ENCODE results near the gene RBM17.
"Not testable (repeated sequence)": the region's sequence is repeated elsewhere in the genome, so short reads cannot be mapped to it uniquely, and the experiment has no call there.

The RBM17 gene

DNA sequence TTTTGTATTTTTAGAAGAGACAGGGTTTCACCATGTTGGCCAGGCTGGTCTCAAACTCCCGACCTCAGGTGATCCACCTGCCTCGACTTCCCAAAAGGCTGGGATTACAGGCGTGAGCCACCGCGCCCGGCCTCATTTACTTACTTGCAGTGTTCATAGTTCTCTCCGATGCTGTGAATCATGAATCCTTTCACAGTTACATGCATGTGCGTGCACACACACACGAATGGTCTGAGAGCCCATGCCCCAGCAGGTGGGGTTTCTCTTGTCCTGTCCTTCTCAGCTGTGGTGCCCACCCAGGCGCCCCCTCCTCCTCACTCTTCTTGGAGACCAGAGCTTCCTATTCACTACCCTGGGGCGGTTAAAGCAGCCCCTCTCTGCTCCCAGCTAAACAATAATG is 50.6 kb downstream of the RBM17 start:
- no peak for FAIRE-seq

GRCh38 chr10:6140141-6140841 is 51.5 kb downstream of the RBM17 start:
- no peak for FAIRE-seq

GRCh38 chr10:6140965-6141295 is 52.1 kb downstream of the RBM17 start:
- FAIRE-seq = no peak

DNA sequence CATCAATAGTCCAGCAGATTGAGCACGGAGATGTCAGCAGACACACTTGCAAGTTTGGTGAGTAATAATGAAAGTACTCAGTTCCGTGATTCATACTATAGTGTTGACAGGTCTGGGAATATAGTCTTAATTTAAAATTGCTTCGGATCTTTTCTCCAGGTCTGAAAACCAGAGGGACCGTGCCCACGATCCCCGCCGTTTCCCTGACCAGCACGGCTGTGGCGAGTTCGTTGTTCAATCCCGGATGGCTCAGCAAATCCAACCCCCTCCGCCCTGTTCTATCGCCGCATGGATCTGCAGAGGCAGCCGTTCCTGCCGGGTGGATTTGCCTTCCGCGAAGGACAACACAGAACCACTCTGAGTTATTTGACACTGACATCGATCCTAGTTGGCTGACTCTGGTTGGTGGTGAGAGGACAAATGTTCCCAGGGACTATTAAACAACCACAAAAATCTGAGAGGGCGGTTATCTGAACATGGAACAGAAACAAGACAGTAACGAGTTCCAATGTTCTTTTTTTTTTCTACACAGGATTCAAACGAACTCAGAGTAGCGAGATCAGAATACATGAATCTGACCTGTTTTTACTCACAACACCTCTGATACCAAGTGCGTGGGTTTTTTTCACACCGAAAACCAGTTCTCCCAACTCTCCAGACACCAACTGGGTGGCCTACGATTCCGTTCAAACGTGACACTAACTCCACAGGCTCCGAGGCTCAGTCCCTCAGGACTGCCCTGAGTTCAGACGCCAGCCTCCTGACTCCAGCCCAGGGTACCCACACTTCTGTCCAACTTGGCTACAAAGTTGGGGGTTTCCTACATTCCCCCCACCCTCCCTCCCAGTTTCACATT is 52.7 kb downstream of the RBM17 start:
- FAIRE-seq = no peak

DNA sequence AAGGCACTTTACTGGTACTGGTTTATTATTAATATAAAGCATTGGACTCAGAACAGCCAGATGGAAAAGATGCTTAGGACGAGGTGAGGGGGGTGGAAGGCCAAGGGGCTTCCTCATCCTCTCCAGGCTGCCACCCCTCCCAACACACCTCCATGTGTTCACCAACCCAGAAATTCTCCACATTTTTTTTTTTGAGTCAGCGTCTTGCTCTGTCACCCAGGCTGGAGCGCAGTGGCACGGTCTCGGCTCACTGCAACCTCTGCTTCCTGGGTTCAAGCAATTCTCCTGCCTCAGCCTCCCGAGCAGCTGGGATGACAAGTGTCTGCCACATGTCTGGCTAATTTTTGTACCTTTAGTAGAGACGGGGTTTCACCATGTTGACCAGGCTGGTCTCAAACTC is 53.4 kb downstream of the RBM17 start:
- FAIRE-seq = not testable (repeated sequence)

- FAIRE-seq = no peak
Observed at GRCh38 chr10:6142644-6143043, 53.8 kb downstream of the RBM17 start.

DNA sequence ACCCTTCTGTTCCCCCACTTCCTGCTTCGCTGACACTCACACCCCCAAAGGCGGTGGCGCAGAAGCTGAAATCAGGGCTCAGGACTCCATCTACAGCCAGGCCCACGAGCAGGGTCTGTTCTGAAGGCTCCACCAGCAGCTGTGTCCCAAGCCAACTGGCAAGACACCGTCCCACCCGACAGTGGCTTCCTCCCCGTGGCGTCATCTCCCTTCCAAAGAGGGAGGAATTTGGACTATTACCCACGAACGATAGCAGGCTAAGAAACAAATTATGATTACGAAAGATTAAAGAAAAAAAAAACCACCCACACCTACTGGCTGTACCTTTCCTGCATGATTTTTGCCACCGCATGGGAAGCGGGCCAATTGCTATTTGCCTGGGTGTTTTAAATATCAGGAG is 54.3 kb downstream of the RBM17 start:
- FAIRE-seq = no peak

DNA sequence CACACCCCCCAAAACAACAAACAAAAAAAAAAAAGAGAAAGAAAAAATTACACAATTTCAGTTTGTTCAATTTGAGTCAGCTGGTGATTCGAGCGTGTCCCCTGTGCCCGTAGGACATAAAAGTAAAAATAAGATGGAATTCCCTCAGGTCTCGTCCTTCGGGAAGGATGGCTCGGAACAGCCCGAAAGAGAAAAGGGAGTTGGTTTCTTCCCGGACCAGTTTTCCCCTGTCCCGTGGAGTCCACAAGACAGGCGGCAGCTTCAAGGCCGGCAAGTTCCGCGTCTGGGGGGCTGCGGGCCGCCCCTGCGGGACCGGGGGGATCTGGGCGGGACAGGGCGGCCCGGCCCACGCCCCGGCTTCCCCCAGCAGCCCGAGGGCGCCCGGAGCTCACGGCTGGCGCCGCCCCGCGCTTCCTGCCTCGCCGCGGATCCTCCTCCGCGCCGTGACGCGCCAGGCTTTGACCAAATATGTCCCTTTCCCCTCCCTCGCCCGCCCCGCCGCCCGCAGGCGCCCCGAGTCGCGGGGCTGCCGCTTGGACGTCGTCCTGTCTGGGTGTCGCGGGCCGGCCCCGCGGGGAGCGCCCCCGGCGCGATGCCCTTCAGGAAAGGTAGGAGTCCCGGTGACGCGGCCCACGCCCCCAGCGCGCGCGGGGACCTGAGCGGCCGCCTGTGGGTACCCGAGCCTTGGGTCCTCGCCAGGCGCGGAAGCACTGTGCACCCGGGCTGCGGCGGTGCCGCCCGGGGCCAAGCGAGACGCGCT is 55.8 kb downstream of the RBM17 start:
- FAIRE-seq = no peak

DNA sequence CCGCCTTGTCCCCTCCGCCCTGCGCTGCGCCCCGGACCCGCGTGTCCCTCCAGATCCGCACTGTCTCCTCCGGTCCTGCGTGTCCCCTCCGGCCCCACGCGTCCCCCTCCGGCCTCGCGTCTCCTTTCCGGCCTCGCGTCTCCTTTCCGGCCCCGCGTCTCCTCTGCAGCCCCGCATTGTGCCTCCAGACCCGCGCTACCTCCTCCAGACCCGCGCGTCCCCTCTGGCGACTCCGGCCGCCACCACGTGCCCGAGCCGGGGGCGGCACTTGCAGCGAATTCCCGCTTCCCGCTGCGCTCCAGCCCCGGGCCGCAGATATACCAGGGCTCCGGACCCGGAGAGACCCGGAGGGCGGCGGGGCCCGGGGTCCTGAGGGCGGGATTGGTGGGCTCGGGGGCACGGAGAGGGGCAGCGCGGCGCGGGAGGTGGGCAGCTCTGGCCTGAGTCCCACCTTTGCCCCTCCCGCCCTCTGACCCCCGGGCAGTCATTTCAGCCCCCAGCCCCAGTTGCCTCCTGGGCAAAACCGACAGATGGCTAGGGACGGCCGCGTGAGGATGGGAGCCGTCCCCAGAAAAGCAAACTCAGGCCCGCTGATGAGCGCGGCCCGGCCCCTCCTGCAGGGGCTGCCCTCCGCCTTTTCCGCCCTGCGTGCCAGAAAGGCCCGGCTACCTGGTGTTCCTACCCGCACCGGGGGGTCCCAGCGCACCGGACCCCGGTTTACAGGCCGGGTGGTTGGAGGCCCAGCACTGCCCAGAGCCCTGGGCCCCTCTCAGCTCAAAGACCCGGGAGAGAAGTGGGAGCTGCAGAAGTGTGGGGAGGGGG is 56.5 kb downstream of the RBM17 start:
- no peak for FAIRE-seq

GRCh38 chr10:6146013-6146785 is 57.4 kb downstream of the RBM17 start:
- no peak for FAIRE-seq

GRCh38 chr10:6146921-6147320 is 58.1 kb downstream of the RBM17 start:
- FAIRE-seq = no peak

- FAIRE-seq = no peak
Observed at GRCh38 chr10:6148251-6148701, 59.4 kb downstream of the RBM17 start.

DNA sequence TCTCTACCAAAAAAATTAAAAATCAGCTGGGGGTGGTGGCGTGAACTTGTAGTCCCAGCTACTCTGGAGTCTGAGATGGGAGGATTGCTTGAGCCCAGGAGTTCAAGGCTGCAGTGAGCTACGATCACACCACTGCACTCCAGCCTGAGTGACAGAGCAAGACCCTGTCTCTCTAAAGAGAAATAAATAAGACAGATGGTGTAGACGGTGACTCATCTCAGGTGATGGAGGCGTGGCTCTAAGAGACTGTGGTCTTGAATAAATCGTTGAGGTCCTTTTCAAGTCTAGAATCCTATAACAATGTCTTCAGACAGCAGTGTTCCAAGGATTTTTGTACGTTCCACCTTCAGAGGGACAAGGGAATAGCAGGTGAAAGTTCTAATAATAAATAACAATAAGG is 60.1 kb downstream of the RBM17 start:
- no peak for FAIRE-seq

- no peak for FAIRE-seq
Observed at GRCh38 chr10:6151087-6151977, 62.5 kb downstream of the RBM17 start.

GRCh38 chr10:6153845-6154244 is 65.0 kb downstream of the RBM17 start:
- FAIRE-seq = no peak

GRCh38 chr10:6154566-6154965 is 65.7 kb downstream of the RBM17 start:
- no peak for FAIRE-seq

DNA sequence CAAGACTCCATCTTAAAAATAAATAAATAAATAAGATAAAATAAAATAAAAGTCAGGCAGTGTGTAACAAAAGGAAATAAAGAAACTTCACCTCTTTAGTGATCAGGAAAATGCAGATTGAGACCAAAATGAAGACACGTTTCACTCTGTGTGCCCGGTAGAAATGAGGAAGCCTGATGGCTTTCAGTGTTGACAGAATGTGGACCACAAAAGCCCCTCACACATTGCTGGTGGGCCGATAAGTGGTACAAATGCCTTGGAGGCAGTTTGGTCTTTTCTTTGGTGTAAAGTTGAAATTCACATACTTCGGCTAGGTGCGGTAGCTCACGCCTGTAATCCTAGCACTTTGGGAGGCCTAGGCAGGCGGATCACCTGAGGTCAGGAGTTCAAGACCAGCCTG is 69.4 kb downstream of the RBM17 start:
- no peak for FAIRE-seq

DNA sequence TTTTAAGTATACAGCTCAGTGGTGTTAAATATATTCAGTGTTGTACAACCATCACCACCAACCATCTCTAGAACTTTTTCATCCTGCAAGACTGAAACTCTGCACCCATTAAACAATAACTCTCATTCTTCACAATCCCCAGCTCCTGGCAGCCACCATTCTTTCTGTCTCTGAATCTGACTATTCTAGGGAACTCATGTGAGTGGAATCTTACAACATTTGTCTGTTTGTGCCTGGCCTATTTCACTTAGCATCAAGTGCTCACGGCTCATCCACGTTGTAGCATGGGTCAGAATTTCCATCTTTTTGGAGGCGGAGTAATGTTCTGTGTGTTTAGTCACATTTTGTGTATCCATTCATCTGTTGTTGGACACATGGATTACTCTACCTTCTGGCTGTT is 73.1 kb downstream of the RBM17 start:
- no peak for FAIRE-seq

DNA sequence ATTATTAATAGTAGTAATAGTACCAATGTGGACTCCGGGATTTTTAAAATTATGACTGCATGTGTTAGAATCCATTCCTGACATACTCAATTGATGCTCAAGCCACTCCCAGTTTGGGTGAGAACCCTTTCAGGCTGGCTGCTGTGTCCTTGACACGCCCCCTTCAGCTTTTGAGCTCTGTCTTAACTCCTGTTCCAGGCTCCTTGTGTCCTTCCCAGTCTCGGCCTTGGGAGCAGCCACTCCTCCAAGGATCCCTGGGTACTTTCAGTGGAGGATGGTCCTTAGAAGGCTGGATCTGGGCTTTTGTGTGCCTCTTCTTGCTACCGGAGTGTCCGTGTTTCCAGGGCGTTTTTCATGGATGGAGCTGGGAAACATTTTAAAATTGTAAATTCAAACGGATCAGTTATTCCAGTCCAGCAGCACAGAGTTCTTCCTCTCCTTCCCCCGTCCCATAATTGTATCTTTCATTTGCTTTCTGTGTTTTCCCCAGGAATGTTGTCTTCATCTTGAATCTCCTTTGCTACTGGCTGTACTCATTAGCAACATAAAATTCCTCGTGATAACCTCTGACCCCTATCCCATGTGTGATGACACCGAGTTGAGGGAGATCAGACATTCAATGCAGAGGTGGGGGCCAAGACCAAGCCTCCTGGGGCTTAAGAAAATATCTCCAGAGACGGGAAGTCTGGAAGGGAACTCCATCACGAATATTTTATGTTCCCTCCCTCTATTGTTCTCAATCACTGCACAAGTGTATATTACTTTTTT is 73.9 kb downstream of the RBM17 start:
- FAIRE-seq = no peak

All from A204.1 (cell line).